Keratinocyte (primary cell): ENCODE measurements around the gene ZNF516. TPM values are rescaled to one million over a fixed set of nuclear protein-coding genes. Genes with fewer than 3 reads are reported as not detected.

Source experiments
- DNase-seq: peaks from one replicate; pipeline ENCODE4 v3.0.0-alpha.2; 2011; ENCODE audit warnings: low read depth, missing footprints, low spot score
- FAIRE-seq: peaks from 2 replicates; lab custom pipeline; 2011; peaks lifted over from hg19 to GRCh38; lab: Jason Lieb, UNC
- H2AFZ ChIP-seq: 2 replicates; pipeline ENCODE4 v1.6.0; 2012; ENCODE audit warnings: low read length, control low read depth, inconsistent platforms; ENCODE audit not compliant: control insufficient read depth
- H3K27ac ChIP-seq: 2 replicates; pipeline ENCODE4 v1.5.1; 2011; ENCODE audit warnings: low read length; ENCODE audit not compliant: control insufficient read depth, insufficient read depth
- H3K27me3 ChIP-seq: 3 replicates; pipeline ENCODE4 v1.6.0; 2011; ENCODE audit warnings: low read length; ENCODE audit not compliant: control insufficient read depth, insufficient read depth; ENCODE audit errors: extremely low read depth
- H3K36me3 ChIP-seq, 2 experiments: 2 replicates in 1 of 2; 3 replicates in 1 of 2; pipeline ENCODE4 v1.5.1; 2011; ENCODE audit warnings: low read length in 2 of 2, mild to moderate bottlenecking in 1 of 2; ENCODE audit not compliant: control insufficient read depth in 2 of 2, insufficient read depth in 2 of 2; ENCODE audit errors: extremely low read depth in 1 of 2
- H3K4me1 ChIP-seq: 3 replicates; pipeline ENCODE4 v1.5.1; 2011; ENCODE audit warnings: low read length; ENCODE audit not compliant: control insufficient read depth, insufficient read depth; ENCODE audit errors: extremely low read depth
- H3K4me2 ChIP-seq: 3 replicates; pipeline ENCODE4 v1.6.0; 2011; ENCODE audit warnings: low read depth, low read length; ENCODE audit not compliant: control insufficient read depth, insufficient read depth; ENCODE audit errors: extremely low read depth
- H3K4me3 ChIP-seq, 3 experiments: fragments of 200-600 bp in 1 of 3; sonication (generic) in 1 of 3; 2 replicates in 2 of 3; 3 replicates in 1 of 3; pipeline ENCODE4 v1.5.1; 2011 to 2016; ENCODE audit warnings: low read length in 3 of 3, mild to moderate bottlenecking in 3 of 3, control low read depth in 2 of 3, inconsistent platforms in 1 of 3, low read depth in 1 of 3, mixed read lengths in 1 of 3, mixed run types in 1 of 3, moderate library complexity in 1 of 3; ENCODE audit not compliant: control insufficient read depth in 2 of 3, insufficient read depth in 2 of 3; ENCODE audit errors: extremely low read depth in 1 of 3
- H3K79me2 ChIP-seq: 2 replicates; pipeline ENCODE4 v1.6.0; 2012; ENCODE audit warnings: low read length; ENCODE audit not compliant: control insufficient read depth, insufficient read depth
- H3K9ac ChIP-seq: 3 replicates; pipeline ENCODE4 v1.6.0; 2011; ENCODE audit warnings: low read length; ENCODE audit not compliant: control insufficient read depth, insufficient read depth; ENCODE audit errors: extremely low read depth
- H3K9me1 ChIP-seq: 3 replicates; pipeline ENCODE4 v1.6.0; 2011; ENCODE audit warnings: low read length; ENCODE audit not compliant: control insufficient read depth, insufficient read depth; ENCODE audit errors: extremely low read depth
- H3K9me3 ChIP-seq: 2 replicates; pipeline ENCODE4 v1.5.1; 2012; ENCODE audit warnings: low read depth, low read length; ENCODE audit not compliant: control insufficient read depth
- H4K20me1 ChIP-seq: 3 replicates; pipeline ENCODE4 v1.6.0; 2011; ENCODE audit warnings: low read length; ENCODE audit not compliant: control insufficient read depth, insufficient read depth; ENCODE audit errors: extremely low read depth
- CTCF ChIP-seq, 3 experiments: IDR thresholded peaks in 1 of 3; conservative IDR thresholded peaks in 1 of 3; optimal IDR thresholded peaks in 1 of 3; 2 replicates in 2 of 3; 3 replicates in 1 of 3; pipeline versions ENCODE3 to v1.5.1; 2011; ENCODE audit warnings: low read length in 3 of 3, mild to moderate bottlenecking in 3 of 3, moderate library complexity in 2 of 3, control low read depth in 1 of 3, inconsistent platforms in 1 of 3; ENCODE audit not compliant: insufficient read depth in 2 of 3; ENCODE audit errors: extremely low read depth in 1 of 3
- EZH2 ChIP-seq: IDR thresholded peaks from one replicate; pipeline ENCODE4 v1.6.1; 2012; ENCODE audit warnings: inconsistent platforms, mild to moderate bottlenecking, low read length, moderate library complexity
- dilution Hi-C: fragments of 300-500 bp; cut with MboI; formaldehyde crosslinking; loops from one replicate; pipeline ENCODE4 v1.7.0; 2020; ENCODE audit warnings: low sequenced_read_pairs; ENCODE audit not compliant: extremely low pct_ligation_motif_present
- polyA plus RNA-seq, 5 experiments: library from polyadenylated mRNA; depleted of rRNA in 3 of 5; stranded (reverse) in 3 of 5; stranded (forward) in 1 of 5; unstranded in 1 of 5; fragments of >200 nt; gene quantifications; 1 replicate in 1 of 5; 2 replicates in 3 of 5; 3 replicates in 1 of 5; pipeline versions ENCODE4 v1.2.1 to v1.2.3, GENCODE V29; 2011 to 2012; ENCODE audit warnings: missing spikeins in 2 of 5, low read depth in 1 of 5, low replicate concordance in 1 of 5

The ZNF516 gene
- polyA plus RNA-seq, 1 donor (not counting 4 experiments of a cell fraction or from before 2014, with no cell fraction given), result 9.3 TPM

GRCh38 chr18:76385681-76385975 lies 109.4 kb downstream of the ZNF516 start:
- no peak for TF ChIP-seq CTCF (optimal IDR thresholded peaks at IDR 0.05 in 1 of 3, IDR thresholded peaks at IDR 0.05 in 1 of 3, conservative IDR thresholded peaks at IDR 0.05 in 1 of 3; ENCODE audit: extremely low read depth in 1 of 3, insufficient read depth in 2 of 3, low read length in 3 of 3)
- FAIRE-seq, result no peak
- H3K9me3 ChIP-seq, result no peaks in the 10 kb centered on the region

GRCh38 chr18:76384861-76385680 lies 110.0 kb downstream of the ZNF516 start:
- no peaks in the 10 kb centered on the region for H3K9me3 ChIP-seq
- no peaks in the 10 kb centered on the region for H3K36me3 ChIP-seq
- peaks cover 14% of the 10 kb centered on the region for H4K20me1 ChIP-seq
- no peaks in the 10 kb centered on the region for H3K4me1 ChIP-seq
- dilution Hi-C loops, result no loop called here
- no peaks in the 10 kb centered on the region for H3K27me3 ChIP-seq
- H3K4me2 ChIP-seq, result no peak overlapping the region
- H2AFZ ChIP-seq, result no peak overlapping the region
- no peak for TF ChIP-seq EZH2
- no peak for TF ChIP-seq CTCF (optimal IDR thresholded peaks at IDR 0.05 in 1 of 3, IDR thresholded peaks at IDR 0.05 in 1 of 3, conservative IDR thresholded peaks at IDR 0.05 in 1 of 3; ENCODE audit: extremely low read depth in 1 of 3, insufficient read depth in 2 of 3, low read length in 3 of 3)
- no peak for DNase-seq
- no peaks in the 10 kb centered on the region for H3K9me1 ChIP-seq
- H3K27ac ChIP-seq, result no peak overlapping the region
- no peak overlapping the region for H3K4me3 ChIP-seq
- no peak for FAIRE-seq
- H3K9ac ChIP-seq, result no peak overlapping the region
- H3K79me2 ChIP-seq, result peaks cover 45% of the 10 kb centered on the region

More at GRCh38 chr18:76385681-76385975, 109.4 kb downstream of the ZNF516 start:
- Histone ChIP-seq H3K9ac (no peak overlapping the region), H3K79me2 (peaks cover 50% of the 10 kb centered on the region), H3K4me3 (no peak overlapping the region), H3K4me1 (no peaks in the 10 kb centered on the region), H2AFZ (no peak overlapping the region), H4K20me1 (peaks cover 19% of the 10 kb centered on the region), H3K4me2 (no peak overlapping the region), H3K36me3 (no peaks in the 10 kb centered on the region), H3K27me3 (no peaks in the 10 kb centered on the region), H3K27ac (no peak overlapping the region), H3K9me1 (no peaks in the 10 kb centered on the region)
- dilution Hi-C loops, result no loop called here
- no peak for DNase-seq
